CD4-positive, CD25-positive, alpha-beta regulatory T cell (primary cell): ENCODE data around the gene A4GALT. TPM values are rescaled to one million over a fixed set of nuclear protein-coding genes. Genes with fewer than 3 reads are reported as not detected.
A peak's percentile ranks its signal among the peaks of the same experiment; 100 is the strongest.

ENCODE experiments used
- ATAC-seq, 2 donors: fragments of 150-1000 bp; cut with Tn5 transposase; one replicate each; pipeline ENCODE4 v1.10.0; 2021; ENCODE audit warnings: low read depth in 2 of 2, moderate number of reproducible peaks in 2 of 2, moderate library complexity in 1 of 2
- DNase-seq, 3 donors: peaks; one replicate each; pipeline versions ENCODE4 v3.0.0 to v3.0.0-alpha.2; 2012 to 2022; ENCODE audit warnings: mixed read lengths in 1 of 3
- H3K27ac ChIP-seq: one replicate; pipeline ENCODE4 v1.7.0; 2013; ENCODE audit warnings: mild to moderate bottlenecking, low read length; ENCODE audit not compliant: insufficient read depth, poor library complexity, severe bottlenecking
- H3K27me3 ChIP-seq: one replicate; pipeline ENCODE4 v1.7.0; 2013; ENCODE audit warnings: low read length; ENCODE audit not compliant: control insufficient read depth, insufficient read depth
- H3K36me3 ChIP-seq: one replicate; pipeline ENCODE4 v1.7.0; 2013; ENCODE audit warnings: mild to moderate bottlenecking, low read length, moderate library complexity; ENCODE audit not compliant: control insufficient read depth, insufficient read depth
- H3K4me1 ChIP-seq: 2 replicates; pipeline ENCODE4 v1.7.0; 2013; ENCODE audit warnings: mild to moderate bottlenecking, low read length; ENCODE audit not compliant: insufficient read depth, control insufficient read depth, poor library complexity, severe bottlenecking
- H3K4me3 ChIP-seq: one replicate; pipeline ENCODE4 v1.7.0; 2013; ENCODE audit warnings: low read depth, mild to moderate bottlenecking, low read length, moderate library complexity
- H3K9me3 ChIP-seq, 2 experiments: 1 replicate in 1 of 2; 2 replicates in 1 of 2; pipeline ENCODE4 v1.7.0; 2013; ENCODE audit warnings: low read length in 2 of 2, mild to moderate bottlenecking in 1 of 2, moderate library complexity in 1 of 2; ENCODE audit not compliant: control insufficient read depth in 2 of 2
- H3K27ac Mint-ChIP-seq, 3 donors: one replicate each; pipeline ENCODE4 v1.8.0; 2020 to 2022; ENCODE audit warnings: mild to moderate bottlenecking in 3 of 3, mixed read lengths in 3 of 3, moderate library complexity in 2 of 3
- H3K27me3 Mint-ChIP-seq: one replicate; pipeline ENCODE4 v1.8.0; 2022; ENCODE audit warnings: mild to moderate bottlenecking, mixed read lengths
- H3K36me3 Mint-ChIP-seq: one replicate; pipeline ENCODE4 v1.8.0; 2020; ENCODE audit warnings: mixed read lengths
- H3K4me1 Mint-ChIP-seq, 4 donors: one replicate each; pipeline ENCODE4 v1.8.0; 2020 to 2022; ENCODE audit warnings: mixed read lengths in 4 of 4, mild to moderate bottlenecking in 1 of 4
- H3K4me3 Mint-ChIP-seq, 4 donors: one replicate each; pipeline ENCODE4 v1.8.0; 2020 to 2022; ENCODE audit warnings: mild to moderate bottlenecking in 4 of 4, mixed read lengths in 4 of 4, moderate library complexity in 3 of 4
- H3K9me3 Mint-ChIP-seq, 7 donors: one replicate each; pipeline ENCODE4 v1.8.0; 2020 to 2022; ENCODE audit warnings: mixed read lengths in 7 of 7, mild to moderate bottlenecking in 3 of 7, moderate library complexity in 2 of 7
- polyA plus RNA-seq, 4 donors: library from polyadenylated mRNA; unstranded; fragments of 300-500 nt; fragmentation: Illumina TruSeq; gene quantifications; one replicate each; pipeline ENCODE4 v1.2.3, GENCODE V29; 2021
- total RNA-seq: library from RNA; stranded (reverse); gene quantifications from one replicate; pipeline ENCODE4 v1.2.3, GENCODE V29; 2022

Gene A4GALT
- total and polyA plus RNA-seq, 5 donors from 2014 or later, result not detected

DNA sequence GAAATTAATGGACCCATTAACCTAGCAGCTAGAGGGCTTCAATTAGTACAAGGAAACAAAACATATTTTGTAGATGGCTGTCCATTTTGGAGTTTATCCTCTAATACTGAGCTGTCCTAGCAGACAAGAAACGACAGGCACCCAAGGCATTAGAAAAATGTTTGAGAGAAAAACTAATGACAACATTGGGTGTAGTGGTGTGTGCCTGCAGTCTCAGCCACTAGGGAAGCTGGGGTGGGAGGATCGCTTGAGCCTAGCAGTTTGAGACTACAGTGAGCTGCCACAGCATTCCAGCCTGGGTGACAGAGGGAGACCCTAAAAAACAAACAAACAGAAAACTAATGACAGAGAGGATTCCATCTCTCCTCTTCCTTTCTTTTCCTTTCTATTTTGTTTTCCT, 1.5 kb downstream of the A4GALT start:
- Histone ChIP-seq H3K9me3 (no peaks in the 10 kb centered on the region), H3K36me3 (no peaks in the 10 kb centered on the region), H3K27me3 (peaks cover 7% of the 10 kb centered on the region), H3K4me3 (no peak overlapping the region), H3K27ac (no peak overlapping the region), H3K4me1 (peaks cover 9% of the 10 kb centered on the region)
- Mint-ChIP-seq H3K27me3 (peaks cover 69% of the 10 kb centered on the region), H3K36me3 (no peaks in the 10 kb centered on the region), H3K4me3 (peak overlapping the region; percentile 15 to 79 (median 74)), H3K9me3 (peaks cover 0 to 6% (median 0%) of the 10 kb centered on the region in 7 donors), H3K27ac (peak overlapping the region in 1 of 3 donors; percentile 28), H3K4me1 (peaks cover 0 to 22% (median 5%) of the 10 kb centered on the region in 4 donors)
- no peak for ATAC-seq
- no peak for DNase-seq

DNA sequence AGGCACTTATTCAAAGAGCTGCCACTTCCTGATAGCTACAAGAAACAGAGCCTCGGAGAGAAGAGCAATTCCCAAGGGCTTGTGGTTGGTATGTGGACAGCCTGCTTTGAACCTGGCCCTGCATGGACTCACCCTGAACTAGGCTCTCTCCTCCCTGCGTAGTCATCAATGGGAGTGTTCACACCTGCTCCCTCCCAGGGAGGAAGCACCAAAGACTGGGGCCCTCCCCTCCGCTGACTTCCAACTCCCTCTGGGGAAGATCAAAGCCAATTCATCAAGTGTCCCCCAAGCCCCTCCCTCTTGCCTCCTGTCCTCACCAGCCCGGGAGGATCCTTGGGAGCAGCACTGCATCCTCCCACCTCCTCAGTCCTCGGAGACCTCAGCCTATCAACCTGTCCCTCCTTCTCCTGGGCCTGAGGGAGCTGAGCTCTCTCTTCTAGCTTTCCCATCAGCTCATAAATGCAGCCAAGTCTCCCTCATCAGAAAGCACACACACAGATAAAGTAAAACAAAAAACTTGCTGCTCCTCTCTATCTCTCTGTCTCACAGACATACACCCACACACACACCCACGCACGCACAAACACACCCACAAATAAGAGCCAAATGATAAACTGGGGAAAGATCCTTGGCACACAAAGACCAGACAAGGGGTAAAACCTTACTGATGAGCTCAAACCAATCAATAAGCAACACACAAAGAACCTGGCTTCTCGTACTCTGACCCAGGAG, 3.3 kb downstream of the A4GALT start:
- H3K27ac ChIP-seq, result no peak overlapping the region
- H3K27me3 ChIP-seq, result peaks cover 7% of the 10 kb centered on the region
- H3K4me3 ChIP-seq, result no peak overlapping the region
- Mint-ChIP-seq H3K36me3 (no peaks in the 10 kb centered on the region), H3K9me3 (peaks cover 0 to 5% (median 0%) of the 10 kb centered on the region in 7 donors), H3K4me3 (peak overlapping the region in 1 of 4 donors; percentile 18), H3K4me1 (peaks cover 0 to 22% (median 5%) of the 10 kb centered on the region in 4 donors), H3K27ac (no peak overlapping the region), H3K27me3 (peaks cover 57% of the 10 kb centered on the region)
- no peaks in the 10 kb centered on the region for H3K36me3 ChIP-seq
- H3K9me3 ChIP-seq, result no peaks in the 10 kb centered on the region
- ATAC-seq (no peak), DNase-seq (no peak)
- H3K4me1 ChIP-seq, result peaks cover 9% of the 10 kb centered on the region

DNA sequence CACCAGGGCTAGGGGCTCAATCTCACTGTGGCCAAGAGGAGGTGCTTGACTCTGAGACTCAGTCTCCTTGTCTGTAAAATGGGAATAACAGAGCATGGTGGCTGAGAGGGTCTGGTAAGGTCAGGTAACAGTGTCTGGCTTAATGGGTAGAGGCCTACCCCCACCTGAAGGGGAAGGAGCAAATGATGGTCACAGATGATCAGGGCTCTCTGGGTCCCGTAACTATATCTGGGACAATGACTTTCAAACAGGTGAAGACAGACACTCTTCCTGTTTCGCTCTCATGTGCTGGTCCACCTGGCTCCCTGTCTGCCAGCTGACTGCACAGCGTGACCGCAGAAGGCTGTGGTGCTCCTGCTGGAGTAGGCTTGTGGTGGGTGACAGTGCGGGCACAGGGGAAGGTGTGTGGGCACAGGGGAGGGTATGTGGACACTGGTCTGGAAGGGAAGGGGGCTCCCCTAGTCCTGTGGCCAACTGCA, 4.0 kb downstream of the A4GALT start:
- no peak overlapping the region for H3K4me3 ChIP-seq
- H3K9me3 Mint-ChIP-seq, result peaks cover 0 to 6% (median 0%) of the 10 kb centered on the region in 7 donors
- H3K36me3 Mint-ChIP-seq, result no peaks in the 10 kb centered on the region
- H3K27ac ChIP-seq, result no peak overlapping the region
- no peak overlapping the region for H3K27ac Mint-ChIP-seq
- H3K4me3 Mint-ChIP-seq, result no peak overlapping the region
- peaks cover 50% of the 10 kb centered on the region for H3K27me3 Mint-ChIP-seq
- H3K27me3 ChIP-seq, result peaks cover 7% of the 10 kb centered on the region
- H3K9me3 ChIP-seq, result no peaks in the 10 kb centered on the region
- ATAC-seq (peak in 1 of 2 donors; percentile 12), DNase-seq (no peak)
- no peaks in the 10 kb centered on the region for H3K36me3 ChIP-seq
- H3K4me1 Mint-ChIP-seq, result peaks cover 0 to 21% (median 4%) of the 10 kb centered on the region in 4 donors
- H3K4me1 ChIP-seq, result peaks cover 9% of the 10 kb centered on the region

DNA sequence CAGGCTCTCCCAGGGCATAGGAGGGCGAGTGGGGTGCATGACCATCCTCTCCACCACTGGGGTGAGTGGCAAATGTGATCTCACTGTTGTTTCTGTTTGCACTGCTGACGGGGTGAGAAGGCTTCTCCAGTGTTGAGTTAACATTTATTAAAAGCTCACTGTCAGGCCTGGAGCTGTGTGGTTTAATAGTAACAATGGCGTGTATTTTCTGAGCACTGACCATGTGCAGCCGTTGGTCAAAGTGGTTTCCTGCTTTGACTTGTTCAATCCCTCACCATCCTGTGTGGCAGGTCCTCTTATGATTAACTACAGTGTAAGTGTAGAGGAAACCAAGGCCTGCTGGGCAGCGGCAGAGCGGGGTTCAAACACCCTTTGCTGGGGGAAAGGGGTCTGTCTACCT, 4.4 kb downstream of the A4GALT start:
- DNase-seq (no peak), ATAC-seq (no peak)
- Histone ChIP-seq H3K4me3 (no peak overlapping the region), H3K9me3 (no peaks in the 10 kb centered on the region), H3K27ac (no peak overlapping the region), H3K27me3 (peaks cover 5% of the 10 kb centered on the region), H3K4me1 (peaks cover 9% of the 10 kb centered on the region), H3K36me3 (no peaks in the 10 kb centered on the region)
- Mint-ChIP-seq H3K36me3 (no peaks in the 10 kb centered on the region), H3K4me1 (peaks cover 0 to 16% (median 2%) of the 10 kb centered on the region in 4 donors), H3K27ac (no peak overlapping the region), H3K27me3 (peaks cover 45% of the 10 kb centered on the region), H3K9me3 (peaks cover 0 to 7% (median 0%) of the 10 kb centered on the region in 7 donors), H3K4me3 (no peak overlapping the region)

DNA sequence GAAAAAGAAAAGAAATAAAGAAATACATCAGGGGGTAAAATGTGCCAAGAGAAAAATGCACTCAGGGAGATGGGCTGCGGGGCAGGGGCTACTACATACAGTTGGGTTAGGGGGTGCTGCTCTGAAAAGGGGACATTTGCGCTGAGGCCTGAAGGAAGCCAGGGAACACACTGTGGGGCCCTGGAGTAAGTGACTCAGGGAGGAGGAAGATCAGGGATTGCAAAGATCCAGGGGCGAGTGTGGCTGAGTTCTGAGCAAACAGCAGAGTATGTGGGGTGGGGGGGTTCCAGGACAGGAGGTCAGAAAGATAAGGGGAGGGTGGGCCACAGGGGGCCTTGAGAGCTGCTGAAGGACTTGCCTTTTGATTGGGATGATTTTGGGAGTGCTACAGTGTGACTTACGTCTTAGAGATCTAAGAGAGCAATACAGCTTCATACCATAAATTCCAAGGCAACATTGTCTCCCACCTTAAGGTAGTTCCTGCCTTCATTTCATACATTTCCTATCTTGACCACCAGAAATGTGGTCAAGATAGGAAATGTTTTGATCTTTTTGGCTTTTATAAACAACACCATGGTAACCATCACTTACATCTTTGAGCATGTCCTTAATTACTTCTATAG, 5.8 kb downstream of the A4GALT start:
- Histone ChIP-seq H3K27ac (no peak overlapping the region), H3K27me3 (peaks cover 3% of the 10 kb centered on the region), H3K4me3 (no peak overlapping the region), H3K9me3 (peaks cover 3% of the 10 kb centered on the region in 2 experiments), H3K4me1 (peaks cover 2% of the 10 kb centered on the region), H3K36me3 (no peaks in the 10 kb centered on the region)
- Mint-ChIP-seq H3K27me3 (peaks cover 47% of the 10 kb centered on the region), H3K36me3 (no peaks in the 10 kb centered on the region), H3K4me3 (no peak overlapping the region), H3K4me1 (peaks cover 0 to 13% (median 0%) of the 10 kb centered on the region in 4 donors), H3K27ac (no peak overlapping the region), H3K9me3 (peaks cover 0 to 12% (median 2%) of the 10 kb centered on the region in 7 donors)
- no peak for DNase-seq
- ATAC-seq, result no peak

DNA sequence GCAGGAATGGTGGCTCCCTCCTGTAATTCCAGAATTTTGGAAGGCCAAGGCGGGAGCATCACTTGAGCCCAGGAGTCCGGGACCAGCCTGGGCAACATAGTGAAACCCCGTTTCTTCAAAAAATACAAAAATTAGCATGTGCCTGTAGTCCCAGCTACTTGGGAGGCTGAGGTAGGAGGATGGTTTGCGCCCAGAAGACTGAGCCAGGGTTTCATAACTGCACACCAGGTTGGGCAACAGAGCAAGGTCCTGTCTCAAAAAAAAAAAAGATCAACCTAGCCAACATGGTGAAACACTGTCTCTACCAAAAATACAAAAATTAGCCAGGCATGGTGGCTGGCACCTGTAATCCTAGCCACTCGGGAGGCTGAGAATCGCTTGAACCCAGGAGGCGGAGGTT, 6.4 kb downstream of the A4GALT start:
- H3K4me1 Mint-ChIP-seq, result peaks cover 0 to 7% (median 0%) of the 10 kb centered on the region in 4 donors
- H3K36me3 ChIP-seq, result no peaks in the 10 kb centered on the region
- no peaks in the 10 kb centered on the region for H3K36me3 Mint-ChIP-seq
- H3K4me3 ChIP-seq, result no peak overlapping the region
- H3K27me3 ChIP-seq, result peaks cover 3% of the 10 kb centered on the region
- no peak overlapping the region for H3K27ac Mint-ChIP-seq
- peaks cover 0 to 14% (median 2%) of the 10 kb centered on the region in 7 donors for H3K9me3 Mint-ChIP-seq
- no peak overlapping the region for H3K27ac ChIP-seq
- no peak overlapping the region for H3K4me3 Mint-ChIP-seq
- no peak for ATAC-seq
- H3K27me3 Mint-ChIP-seq, result peaks cover 45% of the 10 kb centered on the region
- DNase-seq, result no peak
- H3K4me1 ChIP-seq, result no peaks in the 10 kb centered on the region
- peaks cover 8% of the 10 kb centered on the region in 2 experiments for H3K9me3 ChIP-seq

DNA sequence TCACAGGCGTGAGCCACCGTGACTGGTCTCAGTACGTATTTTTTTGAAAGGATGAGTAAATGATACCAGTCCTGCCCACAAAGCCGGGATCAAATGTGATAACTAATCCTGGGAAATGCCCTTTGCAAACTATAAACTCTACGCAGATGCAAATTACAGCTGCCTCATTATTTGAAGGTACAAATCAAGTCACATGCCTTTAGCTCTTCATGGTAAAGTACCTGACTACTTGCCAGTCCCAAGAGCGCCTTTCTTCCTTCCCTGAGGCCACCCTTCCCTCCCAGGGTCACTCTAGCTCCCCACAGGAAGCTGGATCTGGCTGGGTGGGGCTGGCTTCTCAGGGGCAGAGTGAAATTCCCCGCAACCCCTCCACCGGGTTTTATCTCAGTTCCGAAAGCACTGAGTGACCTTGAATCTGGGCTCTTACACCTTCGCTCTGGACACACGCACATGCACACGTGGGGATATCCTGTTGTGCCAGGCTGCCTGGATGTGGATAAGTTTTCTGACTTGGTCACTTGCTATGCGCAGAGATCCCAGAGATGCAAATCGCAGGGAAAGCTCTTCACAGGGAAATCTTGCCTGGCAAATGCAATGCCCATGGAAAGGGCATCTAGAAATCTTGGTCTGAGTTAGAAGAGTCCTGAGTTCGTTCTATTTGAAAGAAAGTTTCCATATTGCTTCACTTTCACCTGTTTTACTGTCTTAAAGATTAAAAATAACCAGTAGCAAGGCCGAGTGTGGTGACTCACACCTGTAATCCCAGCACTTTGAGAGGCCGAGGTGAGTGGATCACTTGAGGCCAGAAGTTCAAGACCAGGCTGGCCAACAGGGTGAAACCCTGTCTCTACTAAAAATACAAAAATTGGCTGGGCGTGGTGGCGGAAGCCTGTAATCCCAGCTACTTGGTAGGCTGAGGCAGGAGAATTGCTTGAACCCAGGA, 8.5 kb downstream of the A4GALT start:
- Histone ChIP-seq H3K27ac (no peak overlapping the region), H3K4me3 (no peak overlapping the region), H3K4me1 (no peaks in the 10 kb centered on the region), H3K27me3 (no peaks in the 10 kb centered on the region), H3K9me3 (peaks cover 8% of the 10 kb centered on the region in 2 experiments), H3K36me3 (no peaks in the 10 kb centered on the region)
- no peak for ATAC-seq
- no peak overlapping the region for H3K27ac Mint-ChIP-seq
- DNase-seq, result no peak
- peaks cover 0 to 13% (median 3%) of the 10 kb centered on the region in 7 donors for H3K9me3 Mint-ChIP-seq
- H3K4me3 Mint-ChIP-seq, result no peak overlapping the region
- H3K36me3 Mint-ChIP-seq, result no peaks in the 10 kb centered on the region
- peaks cover 30% of the 10 kb centered on the region for H3K27me3 Mint-ChIP-seq
- H3K4me1 Mint-ChIP-seq, result no peaks in the 10 kb centered on the region
